GM18909 (cell line): ENCODE results near the gene NEGR1.
A peak's percentile ranks its signal among the peaks of the same experiment; 100 is the strongest.

ENCODE experiments used
- ATAC-seq: cut with Tn5 transposase; IDR thresholded peaks from one replicate; pipeline ENCODE4 v1.9.1; 2021; ENCODE audit warnings: mild to moderate bottlenecking; ENCODE audit not compliant: unreplicated experiment, poor library complexity

NEGR1 gene

GRCh38 chr1:71603044-71603776 is 679.1 kb downstream of the NEGR1 start:
- ATAC-seq, result no peak

GRCh38 chr1:71600023-71600422 is 682.3 kb downstream of the NEGR1 start:
- no peak for ATAC-seq

GRCh38 chr1:71599306-71599705 is 683.0 kb downstream of the NEGR1 start:
- ATAC-seq, result no peak

GRCh38 chr1:71593523-71593922 is 688.8 kb downstream of the NEGR1 start:
- peak; percentile 53 for ATAC-seq

- ATAC-seq, result no peak
These were observed 689.6 kb downstream of the NEGR1 start for GRCh38 chr1:71592646-71593274.

- ATAC-seq, result no peak
These were observed 693.3 kb downstream of the NEGR1 start for GRCh38 chr1:71589005-71589404.

- ATAC-seq, result no peak
These were observed 694.4 kb downstream of the NEGR1 start for GRCh38 chr1:71587961-71588360.

- ATAC-seq, result peak; percentile 56
These were observed 696.3 kb downstream of the NEGR1 start for GRCh38 chr1:71586030-71586429.

GRCh38 chr1:71583756-71584155 is 698.6 kb downstream of the NEGR1 start:
- ATAC-seq, result no peak

GRCh38 chr1:71582673-71583072 is 699.7 kb downstream of the NEGR1 start:
- ATAC-seq, result no peak

- ATAC-seq, result no peak
These were observed 704.7 kb downstream of the NEGR1 start for GRCh38 chr1:71577451-71578131.

GRCh38 chr1:71572038-71572437 is 710.3 kb downstream of the NEGR1 start:
- ATAC-seq, result peak; percentile 76

GRCh38 chr1:71566413-71566812 is 715.9 kb downstream of the NEGR1 start:
- no peak for ATAC-seq

- no peak for ATAC-seq
These were observed 716.5 kb downstream of the NEGR1 start for GRCh38 chr1:71565831-71566230.

GRCh38 chr1:71565262-71565661 is 717.1 kb downstream of the NEGR1 start:
- no peak for ATAC-seq

GRCh38 chr1:71562298-71562697 is 720.0 kb downstream of the NEGR1 start:
- ATAC-seq, result no peak

- no peak for ATAC-seq
These were observed 720.6 kb downstream of the NEGR1 start for GRCh38 chr1:71561729-71562128.

GRCh38 chr1:71561206-71561605 is 721.1 kb downstream of the NEGR1 start:
- ATAC-seq, result no peak

GRCh38 chr1:71559880-71560279 is 722.5 kb downstream of the NEGR1 start:
- no peak for ATAC-seq

- no peak for ATAC-seq
These were observed 725.2 kb downstream of the NEGR1 start for GRCh38 chr1:71557138-71557537.

- no peak for ATAC-seq
These were observed 733.9 kb downstream of the NEGR1 start for GRCh38 chr1:71548398-71548890.
